HEK293 (cell line): ENCODE measurements around the gene FAXC.

Source experiments
- CTCF ChIA-PET: fragments of 350-600 bp; formaldehyde crosslinking; extraction: SDS; loops from one replicate; lab custom pipeline; 2021; ENCODE audit warnings: antibody characterized with exemption; lab: Yijun Ruan, JAX
- POLR2A ChIA-PET: fragments of 300-600 bp; formaldehyde crosslinking; extraction: SDS; loops from one replicate; lab custom pipeline; 2020; ENCODE audit warnings: antibody characterized with exemption, inconsistent platforms; lab: Yijun Ruan, JAX
- H3K27ac ChIP-seq: fragments of 200-500 bp; sonication (Bioruptor generic); 2 replicates; pipeline ENCODE4 v1.5.1; 2014; ENCODE audit warnings: low read depth, low read length, control low read depth, inconsistent platforms; ENCODE audit errors: extremely low read depth
- H3K36me3 ChIP-seq, 2 experiments: fragments of 200-500 bp in 1 of 2; sonication (Bioruptor generic) in 1 of 2; 1 replicate in 1 of 2; 2 replicates in 1 of 2; pipeline ENCODE4 v1.5.1; 2014 to 2017; ENCODE audit warnings: inconsistent platforms in 2 of 2, low read length in 2 of 2; ENCODE audit not compliant: control insufficient read depth in 2 of 2, insufficient read depth in 1 of 2
- H3K4me1 ChIP-seq: fragments of 200-500 bp; sonication (Bioruptor generic); 2 replicates; pipeline ENCODE4 v1.5.1; 2014; ENCODE audit warnings: mild to moderate bottlenecking, low read length, inconsistent platforms; ENCODE audit not compliant: control insufficient read depth, insufficient read depth
- H3K4me3 ChIP-seq: 2 replicates; pipeline ENCODE4 v1.5.1; 2011; ENCODE audit warnings: low read depth, mild to moderate bottlenecking, control low read depth, low read length, moderate library complexity
- H3K9me3 ChIP-seq: fragments of 200-500 bp; sonication (Bioruptor generic); 2 replicates; pipeline ENCODE4 v1.5.1; 2014; ENCODE audit warnings: low read depth, low read length, inconsistent platforms; ENCODE audit not compliant: control insufficient read depth, insufficient read depth
- IKZF3 ChIP-seq: fragments of 450-650 bp; IDR thresholded peaks from 2 replicates; pipeline ENCODE4 v1.5.0; 2018; ENCODE audit warnings: missing biosample characterization, mild to moderate bottlenecking, missing genetic modification characterization, moderate library complexity
- INSM2 ChIP-seq: fragments of 450-650 bp; formaldehyde crosslinking; IDR thresholded peaks from 2 replicates; pipeline ENCODE4 v1.5.1; 2016; ENCODE audit warnings: missing biosample characterization, missing genetic modification characterization
- MYNN ChIP-seq: fragments of 450-650 bp; formaldehyde crosslinking; IDR thresholded peaks from 2 replicates; pipeline ENCODE4 v1.5.1; 2016; ENCODE audit warnings: missing biosample characterization, missing genetic modification characterization, borderline replicate concordance
- OSR2 ChIP-seq: fragments of 450-650 bp; formaldehyde crosslinking; IDR thresholded peaks from 2 replicates; pipeline ENCODE4 v1.5.1; 2016; ENCODE audit warnings: missing biosample characterization, missing genetic modification characterization
- OVOL3 ChIP-seq: fragments of 450-650 bp; formaldehyde crosslinking; IDR thresholded peaks from 2 replicates; pipeline ENCODE4 v1.5.1; 2016; ENCODE audit warnings: missing biosample characterization, missing genetic modification characterization
- PRDM10 ChIP-seq: fragments of 450-650 bp; formaldehyde crosslinking; IDR thresholded peaks from 2 replicates; pipeline ENCODE4 v1.5.1; 2016; ENCODE audit warnings: missing biosample characterization, missing genetic modification characterization
- SETDB1 ChIP-seq: IDR thresholded peaks from one replicate; pipeline ENCODE4 v1.6.1; 2017; ENCODE audit warnings: mild to moderate bottlenecking, low read length, moderate library complexity, mixed read lengths; ENCODE audit not compliant: insufficient read length
- ZBTB44 ChIP-seq: fragments of 450-650 bp; IDR thresholded peaks from 2 replicates; pipeline ENCODE4 v1.5.1; 2018; ENCODE audit warnings: missing biosample characterization, mild to moderate bottlenecking, missing genetic modification characterization
- ZBTB8A ChIP-seq: fragments of 450-650 bp; formaldehyde crosslinking; IDR thresholded peaks from 2 replicates; pipeline ENCODE4 v1.5.1; 2016; ENCODE audit warnings: missing biosample characterization, missing genetic modification characterization
- ZIC2 ChIP-seq: fragments of 450-650 bp; formaldehyde crosslinking; IDR thresholded peaks from 2 replicates; pipeline ENCODE4 v1.5.1; 2016; ENCODE audit warnings: missing biosample characterization, missing genetic modification characterization
- ZNF24 ChIP-seq: fragments of 450-650 bp; formaldehyde crosslinking; IDR thresholded peaks from 2 replicates; pipeline ENCODE4 v1.5.1; 2016; ENCODE audit warnings: missing biosample characterization, missing genetic modification characterization
- ZNF302 ChIP-seq: fragments of 450-650 bp; formaldehyde crosslinking; IDR thresholded peaks from 2 replicates; pipeline ENCODE4 v1.5.1; 2016; ENCODE audit warnings: missing biosample characterization, missing genetic modification characterization, low read depth
- ZNF335 ChIP-seq: fragments of 450-650 bp; formaldehyde crosslinking; conservative IDR thresholded peaks from 2 replicates; pipeline ENCODE4 v1.5.1; 2016; ENCODE audit warnings: missing biosample characterization, missing genetic modification characterization
- ZNF404 ChIP-seq: fragments of 450-650 bp; formaldehyde crosslinking; IDR thresholded peaks from 2 replicates; pipeline ENCODE4 v1.5.1; 2017; ENCODE audit warnings: missing biosample characterization, missing genetic modification characterization
- ZNF48 ChIP-seq: fragments of 450-650 bp; formaldehyde crosslinking; IDR thresholded peaks from 2 replicates; pipeline ENCODE4 v1.5.1; 2016; ENCODE audit warnings: missing biosample characterization, missing genetic modification characterization
- ZNF501 ChIP-seq: fragments of 450-650 bp; formaldehyde crosslinking; IDR thresholded peaks from 2 replicates; pipeline ENCODE4 v1.5.1; 2016; ENCODE audit warnings: missing biosample characterization, missing genetic modification characterization
- ZNF623 ChIP-seq: fragments of 450-650 bp; formaldehyde crosslinking; IDR thresholded peaks from 2 replicates; pipeline ENCODE4 v1.5.1; 2016; ENCODE audit warnings: missing biosample characterization, missing genetic modification characterization
- ZNF624 ChIP-seq: fragments of 450-650 bp; formaldehyde crosslinking; IDR thresholded peaks from 2 replicates; pipeline ENCODE4 v1.5.1; 2017; ENCODE audit warnings: missing biosample characterization, missing genetic modification characterization
- ZNF707 ChIP-seq: fragments of 450-650 bp; formaldehyde crosslinking; IDR thresholded peaks from 2 replicates; pipeline ENCODE4 v1.5.1; 2016; ENCODE audit warnings: missing biosample characterization, missing genetic modification characterization
- ZNF768 ChIP-seq: fragments of 450-650 bp; formaldehyde crosslinking; IDR thresholded peaks from 2 replicates; pipeline ENCODE4 v1.5.1; 2018; ENCODE audit warnings: missing biosample characterization, mild to moderate bottlenecking, missing genetic modification characterization
- ZNF830 ChIP-seq: fragments of 450-650 bp; IDR thresholded peaks from 2 replicates; pipeline ENCODE4 v1.5.0; 2018; ENCODE audit warnings: missing biosample characterization, missing genetic modification characterization, low read depth, mild to moderate bottlenecking, moderate library complexity
- ZSCAN4 ChIP-seq: fragments of 450-650 bp; formaldehyde crosslinking; IDR thresholded peaks from 2 replicates; pipeline ENCODE4 v1.5.1; 2017; ENCODE audit warnings: missing biosample characterization, missing genetic modification characterization
- TF ChIP-seq, protein P1 (sequence below): fragments of 450-650 bp; formaldehyde crosslinking; IDR thresholded peaks from 2 replicates; pipeline ENCODE4 v1.5.1; 2016; ENCODE audit warnings: missing biosample characterization, missing genetic modification characterization
- TF ChIP-seq, protein P2 (sequence below): fragments of 450-650 bp; formaldehyde crosslinking; IDR thresholded peaks from 2 replicates; pipeline ENCODE4 v1.5.1; 2017; ENCODE audit warnings: missing biosample characterization, mild to moderate bottlenecking, missing genetic modification characterization, moderate library complexity

FAXC gene

GRCh38 chr6:99350573-99350972 lies 1.1 kb upstream of the FAXC start (continued):
- TF ChIP-seq, protein P1, sequence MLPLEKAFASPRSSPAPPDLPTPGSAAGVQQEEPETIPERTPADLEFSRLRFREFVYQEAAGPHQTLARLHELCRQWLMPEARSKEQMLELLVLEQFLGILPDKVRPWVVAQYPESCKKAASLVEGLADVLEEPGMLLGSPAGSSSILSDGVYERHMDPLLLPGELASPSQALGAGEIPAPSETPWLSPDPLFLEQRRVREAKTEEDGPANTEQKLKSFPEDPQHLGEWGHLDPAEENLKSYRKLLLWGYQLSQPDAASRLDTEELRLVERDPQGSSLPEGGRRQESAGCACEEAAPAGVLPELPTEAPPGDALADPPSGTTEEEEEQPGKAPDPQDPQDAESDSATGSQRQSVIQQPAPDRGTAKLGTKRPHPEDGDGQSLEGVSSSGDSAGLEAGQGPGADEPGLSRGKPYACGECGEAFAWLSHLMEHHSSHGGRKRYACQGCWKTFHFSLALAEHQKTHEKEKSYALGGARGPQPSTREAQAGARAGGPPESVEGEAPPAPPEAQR (tag by site-specific recombination): no peak
- TF ChIP-seq ZNF24 (tag by site-specific recombination) (no peak), OSR2 (tag by site-specific recombination) (no peak), OVOL3 (tag by site-specific recombination) (no peak), ZNF624 (tag by site-specific recombination) (no peak), ZIC2 (tag by site-specific recombination) (peak; percentile 44; the same call in 1 of the 2 replicates), MYNN (no peak), ZBTB8A (tag by site-specific recombination) (no peak), ZNF404 (tag by site-specific recombination) (no peak), ZBTB44 (tag by site-specific recombination) (no peak), ZNF830 (no peak), ZNF623 (tag by site-specific recombination) (no peak), IKZF3 (tag by site-specific recombination) (0 out of 2 replicates have a peak, but pooled peaks have one; percentile 7), ZSCAN4 (tag by site-specific recombination) (no peak), ZNF302 (tag by site-specific recombination) (no peak), ZNF707 (tag by site-specific recombination) (no peak)

DNA sequence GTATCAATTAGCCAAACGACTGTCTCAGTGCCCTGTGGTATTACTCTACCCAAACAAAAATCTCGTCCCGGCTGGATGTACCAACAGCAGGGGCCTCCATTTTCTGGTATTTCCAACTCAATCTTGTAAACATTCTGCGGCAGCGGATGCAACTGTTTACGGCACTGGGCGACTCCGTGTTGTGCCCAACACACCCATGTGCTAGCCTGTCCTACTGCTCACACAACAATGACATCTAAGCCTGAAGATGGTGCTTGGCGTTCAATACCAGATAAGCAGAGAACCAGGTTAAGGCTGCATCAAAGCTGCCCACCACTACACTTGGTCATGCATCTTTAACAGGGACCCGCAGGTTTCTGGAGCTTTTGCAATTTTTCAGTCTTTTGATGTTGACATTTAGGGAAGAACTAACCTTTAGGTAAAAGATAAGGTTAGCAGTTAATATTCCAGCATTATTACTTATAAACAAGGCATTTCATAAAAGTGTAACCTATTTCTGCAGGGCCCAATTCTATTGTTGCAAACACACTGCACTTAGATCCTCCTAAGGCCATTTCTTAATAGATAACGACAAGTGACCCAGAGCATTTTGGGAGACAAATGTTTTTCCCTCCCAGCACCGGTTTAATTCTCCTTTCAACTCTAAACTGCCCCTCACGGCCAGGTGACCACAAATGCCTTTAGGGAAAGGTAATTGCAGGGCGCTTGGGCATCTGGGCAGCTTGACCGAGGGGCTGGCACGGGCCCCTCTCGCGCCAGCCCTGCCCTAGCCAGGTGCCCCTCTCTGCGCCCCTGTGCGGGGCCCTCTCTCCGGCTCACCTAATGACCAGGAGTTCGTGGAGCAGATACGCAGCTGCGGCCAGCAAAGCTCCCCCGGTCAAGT lies 945 bp downstream of the FAXC start:
- H3K4me3 ChIP-seq: peak overlapping the region; percentile 62
- H3K27ac ChIP-seq: peak overlapping the region; percentile 83; the same call in 1 of the 2 replicates
- peaks cover 5% of the 10 kb centered on the region; the same call in 1 of the 2 replicates for H3K4me1 ChIP-seq
- H3K36me3 ChIP-seq: no peaks in the 10 kb centered on the region; a peak in 1 of 3 replicates
- ChIA-PET CTCF (interaction anchor here (0.6 to 10.1 kb wide), 8 partner anchors 10 to 28 kb away, joined by 3 to 125 read pairs (median 6); no protein-coding TSS in a partner anchor), POLR2A (interaction anchor here (0.6 to 4.5 kb wide), 10 partner anchors 11 to 220 kb away, joined by 3 to 41 read pairs (median 6); partner anchors contain the start of genes CCNC and COQ3)
- H3K9me3 ChIP-seq: no peaks in the 10 kb centered on the region
- TF ChIP-seq ZNF501 (tag by site-specific recombination) (0 out of 2 replicates have a peak, but pooled peaks have one; percentile 28), ZNF335 (tag by site-specific recombination) (0 out of 2 replicates have a peak, but pooled peaks have one; percentile 65), SETDB1 (no peak), PRDM10 (peak; percentile 84), INSM2 (no peak), ZNF48 (no peak), ZBTB8A (tag by site-specific recombination) (peak; percentile 79), ZNF768 (tag by site-specific recombination) (no peak), ZNF624 (tag by site-specific recombination) (no peak)
- TF ChIP-seq, protein P2, sequence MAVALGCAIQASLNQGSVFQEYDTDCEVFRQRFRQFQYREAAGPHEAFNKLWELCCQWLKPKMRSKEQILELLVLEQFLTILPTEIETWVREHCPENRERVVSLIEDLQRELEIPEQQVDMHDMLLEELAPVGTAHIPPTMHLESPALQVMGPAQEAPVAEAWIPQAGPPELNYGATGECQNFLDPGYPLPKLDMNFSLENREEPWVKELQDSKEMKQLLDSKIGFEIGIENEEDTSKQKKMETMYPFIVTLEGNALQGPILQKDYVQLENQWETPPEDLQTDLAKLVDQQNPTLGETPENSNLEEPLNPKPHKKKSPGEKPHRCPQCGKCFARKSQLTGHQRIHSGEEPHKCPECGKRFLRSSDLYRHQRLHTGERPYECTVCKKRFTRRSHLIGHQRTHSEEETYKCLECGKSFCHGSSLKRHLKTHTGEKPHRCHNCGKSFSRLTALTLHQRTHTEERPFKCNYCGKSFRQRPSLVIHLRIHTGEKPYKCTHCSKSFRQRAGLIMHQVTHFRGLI (tag by site-specific recombination): peak; percentile 73
